Bronchus fibroblast of lung (primary cell): Measurements from ENCODE around the gene SPATA7. TPM values are rescaled to one million over a fixed set of nuclear protein-coding genes. Genes with fewer than 3 reads are reported as not detected.

Experiments
- total RNA-seq: library from RNA; depleted of rRNA; stranded (reverse); fragments of >200 nt; gene quantifications from 2 replicates; pipeline ENCODE4 v1.2.3, GENCODE V29; 2015

SPATA7 gene
- 11.9 and 15.0 TPM in 2 replicates for total RNA-seq

GRCh38 chr14:88385212-88386101, at the start of gene SPATA7:
SPATA7 (plus strand) TSS chr14:88385657; CDS start chr14:88385819, 162 bp downstream.

Other genes starting within 250 kb of the SPATA7 start
- gene KCNK10, start 62.4 kb upstream of the SPATA7 start, total RNA-seq = not detected in 2 replicates
- gene PTPN21, start 169.3 kb downstream of the SPATA7 start, total RNA-seq = 5.2 and 5.5 TPM in 2 replicates
- 40.6 and 47.1 TPM in 2 replicates for gene ZC3H14, start 177.4 kb downstream of the SPATA7 start, total RNA-seq